Measurements from ENCODE around the gene FXYD5. TPM values are rescaled to one million over a fixed set of nuclear protein-coding genes. Genes with fewer than 3 reads are reported as not detected.
"Not testable (repeated sequence)": the region's sequence is repeated elsewhere in the genome, so short reads cannot be mapped to it uniquely, and the experiment has no call there.

The FXYD5 gene
- total RNA-seq, 6 experiments from 2014 or later = 317 to 417 (median 353) TPM

- Mint-ChIP-seq H3K27me3 (ENCODE audit: insufficient read depth) (peaks cover 13% of the 10 kb centered on the region), H3K4me1 (ENCODE audit: low read depth) (no peaks in the 10 kb centered on the region), H3K36me3 (ENCODE audit: low read depth) (no peaks in the 10 kb centered on the region), H3K27ac (no peak overlapping the region), H3K9me3 (peaks cover 5% of the 10 kb centered on the region; the same call in 1 of the 2 replicates), H3K4me3 (no peak overlapping the region)
- no peak for DNase-seq
- no peak for TF ChIP-seq CTCF (IDR thresholded peaks at IDR 0.05)
Observed at GRCh38 chr19:35184884-35185283, 30.3 kb downstream of the FXYD5 start.

GRCh38 chr19:35194012-35194984 lies 39.8 kb downstream of the FXYD5 start:
- no peak overlapping the region for H3K4me3 Mint-ChIP-seq
- H3K9me3 Mint-ChIP-seq = no peaks in the 10 kb centered on the region
- no peak for TF ChIP-seq CTCF (IDR thresholded peaks at IDR 0.05)
- peaks cover 15% of the 10 kb centered on the region for H3K27me3 Mint-ChIP-seq (ENCODE audit: insufficient read depth)
- no peaks in the 10 kb centered on the region for H3K36me3 Mint-ChIP-seq (ENCODE audit: low read depth)
- no peak overlapping the region for H3K27ac Mint-ChIP-seq
- DNase-seq = no peak
- peaks cover 19% of the 10 kb centered on the region for H3K4me1 Mint-ChIP-seq (ENCODE audit: low read depth)

- Mint-ChIP-seq H3K9me3 (no peaks in the 10 kb centered on the region), H3K4me1 (ENCODE audit: low read depth) (peaks cover 19% of the 10 kb centered on the region), H3K4me3 (no peak overlapping the region), H3K36me3 (ENCODE audit: low read depth) (no peaks in the 10 kb centered on the region), H3K27ac (no peak overlapping the region), H3K27me3 (ENCODE audit: insufficient read depth) (peaks cover 21% of the 10 kb centered on the region)
- TF ChIP-seq CTCF (IDR thresholded peaks at IDR 0.05) = no peak
- DNase-seq = peak; percentile 46
Observed at GRCh38 chr19:35195830-35196229, 41.3 kb downstream of the FXYD5 start.

- not testable (repeated sequence) for H3K4me3 Mint-ChIP-seq; DNase-seq; H3K9me3 Mint-ChIP-seq; H3K27ac Mint-ChIP-seq; H3K36me3 Mint-ChIP-seq (ENCODE audit: low read depth)
- peaks cover 19% of the 10 kb centered on the region for H3K4me1 Mint-ChIP-seq (ENCODE audit: low read depth)
- H3K27me3 Mint-ChIP-seq (ENCODE audit: insufficient read depth) = peaks cover 20% of the 10 kb centered on the region
Observed at GRCh38 chr19:35196861-35197260, 42.3 kb downstream of the FXYD5 start.

- TF ChIP-seq CTCF (IDR thresholded peaks at IDR 0.05) = no peak
- H3K4me3 Mint-ChIP-seq = no peak overlapping the region
- H3K4me1 Mint-ChIP-seq (ENCODE audit: low read depth) = peaks cover 19% of the 10 kb centered on the region
- H3K27me3 Mint-ChIP-seq (ENCODE audit: insufficient read depth) = peaks cover 26% of the 10 kb centered on the region
- no peak for DNase-seq
- no peak overlapping the region for H3K27ac Mint-ChIP-seq
- H3K36me3 Mint-ChIP-seq (ENCODE audit: low read depth) = no peaks in the 10 kb centered on the region
- no peaks in the 10 kb centered on the region for H3K9me3 Mint-ChIP-seq
Observed at GRCh38 chr19:35199481-35199880, 44.9 kb downstream of the FXYD5 start.

Data from HFFc6 (cell line).